DMS 273 (cell line): ENCODE results near the gene FUZ.
A peak's percentile ranks its signal among the peaks of the same experiment; 100 is the strongest.

Source experiments
- DNase-seq: peaks from one replicate; lab custom pipeline; 2025; ENCODE audit not compliant: unreplicated experiment; lab: John Stamatoyannopoulos, UW

Gene FUZ

GRCh38 chr19:49851456-49852259, 38.6 kb upstream of the FUZ start:
- DNase-seq = peak; percentile 76

- DNase-seq = peak; percentile 96
These were observed 37.6 kb upstream of the FUZ start, which contains the start of gene PTOV1 for GRCh38 chr19:49850487-49851342. PTOV1 (plus strand) TSS chr19:49851159.

GRCh38 chr19:49850221-49850486, 37.1 kb upstream of the FUZ start:
- DNase-seq = no peak

- DNase-seq = peak; percentile 25
These were observed 36.5 kb upstream of the FUZ start for GRCh38 chr19:49849433-49850220.

- DNase-seq = no peak
These were observed 35.8 kb upstream of the FUZ start for GRCh38 chr19:49848938-49849337.

- no peak for DNase-seq
These were observed 34.9 kb upstream of the FUZ start for GRCh38 chr19:49847731-49848696.

GRCh38 chr19:49846408-49846807, 33.3 kb upstream of the FUZ start:
- no peak for DNase-seq

GRCh38 chr19:49845414-49845813, 32.3 kb upstream of the FUZ start:
- peak; percentile 41 for DNase-seq

GRCh38 chr19:49844138-49845095, 31.3 kb upstream of the FUZ start:
- no peak for DNase-seq

- no peak for DNase-seq
These were observed 30.2 kb upstream of the FUZ start for GRCh38 chr19:49843265-49843664.

GRCh38 chr19:49840736-49841249, 27.7 kb upstream of the FUZ start:
- DNase-seq = peak; percentile 21

- no peak for DNase-seq
These were observed 27.2 kb upstream of the FUZ start for GRCh38 chr19:49840321-49840720.

- no peak for DNase-seq
These were observed 26.6 kb upstream of the FUZ start for GRCh38 chr19:49839713-49840112.

- DNase-seq = no peak
These were observed 25.9 kb upstream of the FUZ start for GRCh38 chr19:49838885-49839588.

GRCh38 chr19:49837425-49837824, 24.3 kb upstream of the FUZ start:
- DNase-seq = no peak

- DNase-seq = no peak
These were observed 23.9 kb upstream of the FUZ start for GRCh38 chr19:49837009-49837310.

- no peak for DNase-seq
These were observed 23.3 kb upstream of the FUZ start for GRCh38 chr19:49836176-49837008.

GRCh38 chr19:49835562-49835961, 22.5 kb upstream of the FUZ start:
- no peak for DNase-seq
